Panc1 (cell line): Measurements from ENCODE around the gene BCL10. TPM values are rescaled to one million over a fixed set of nuclear protein-coding genes. Genes with fewer than 3 reads are reported as not detected.

Experiments
- ATAC-seq: fragments of 200-7000 bp; cut with Tn5 transposase; 2 replicates; pipeline ENCODE4 v1.9.1; 2020; ENCODE audit warnings: mild to moderate bottlenecking, moderate library complexity
- BruUV-seq: library from RNA; stranded (reverse); fragments of 400-500 nt; replicated peaks from 2 replicates; lab custom pipeline; 2021; lab: Mats Ljungman, UMichigan
- CTCF ChIA-PET: fragments of 300-600 bp; sonication (Branson Sonifier 250); formaldehyde crosslinking; loops from one replicate; lab custom pipeline; 2022; ENCODE audit warnings: antibody characterized with exemption; lab: Charles Lee
- POLR2A ChIA-PET: fragments of 300-600 bp; sonication (Branson Sonifier 250); formaldehyde crosslinking; loops from one replicate; lab custom pipeline; 2022; ENCODE audit warnings: antibody characterized with exemption; lab: Charles Lee
- DNase-seq: peaks from one replicate; pipeline ENCODE4 v3.0.0-alpha.2; 2010; ENCODE audit warnings: low read depth, low spot score
- H3K27ac ChIP-seq: 2 replicates; pipeline ENCODE4 v1.5.1; 2011; ENCODE audit warnings: mild to moderate bottlenecking, low read length, inconsistent platforms
- H3K27me3 ChIP-seq: fragments of 200-500 bp; sonication (Bioruptor generic); 2 replicates; pipeline ENCODE4 v1.6.0; 2014; ENCODE audit warnings: low read length, inconsistent platforms; ENCODE audit not compliant: control insufficient read depth, insufficient read depth
- H3K36me3 ChIP-seq: fragments of 200-500 bp; sonication (Bioruptor generic); 2 replicates; pipeline ENCODE4 v1.5.1; 2014; ENCODE audit warnings: inconsistent platforms, mild to moderate bottlenecking, low read length, moderate library complexity; ENCODE audit not compliant: control insufficient read depth, insufficient read depth
- H3K4me1 ChIP-seq: 2 replicates; pipeline ENCODE4 v1.5.1; 2011; ENCODE audit warnings: inconsistent platforms, mild to moderate bottlenecking, low read length, moderate library complexity; ENCODE audit not compliant: control insufficient read depth, insufficient read depth
- H3K4me3 ChIP-seq, 2 experiments: 2 replicates each; pipeline ENCODE4 v1.5.1; 2011 to 2012; ENCODE audit warnings: low read depth in 2 of 2, low read length in 2 of 2, mild to moderate bottlenecking in 2 of 2, inconsistent platforms in 1 of 2, moderate library complexity in 1 of 2
- H3K9me3 ChIP-seq: fragments of 200-500 bp; sonication (Bioruptor generic); 2 replicates; pipeline ENCODE4 v1.5.1; 2014; ENCODE audit warnings: low read depth, mild to moderate bottlenecking, inconsistent platforms, low read length, moderate library complexity; ENCODE audit not compliant: control insufficient read depth, insufficient read depth
- POLR2AphosphoS5 ChIP-seq: IDR thresholded peaks from 2 replicates; pipeline ENCODE4 v1.6.1; 2012; ENCODE audit warnings: mild to moderate bottlenecking, low read depth, low read length, moderate library complexity
- SIN3A ChIP-seq: IDR thresholded peaks from 2 replicates; pipeline ENCODE4 v1.6.1; 2012; ENCODE audit warnings: low read depth, mild to moderate bottlenecking, low read length, moderate library complexity, borderline replicate concordance; ENCODE audit not compliant: insufficient read depth
- TCF7L2 ChIP-seq: IDR thresholded peaks from 2 replicates; pipeline ENCODE4 v1.6.1; 2011; ENCODE audit warnings: mild to moderate bottlenecking, low read depth, low read length, inconsistent platforms
- in situ Hi-C: cut with HindIII; loops from 2 replicates; pipeline ENCODE4 v1.10.0; 2016; ENCODE audit warnings: low sequenced_read_pairs, low pct_unique_long_range_greater_than_20kb
- intact Hi-C: fragments of 100-400 bp; cut with micrococcal nuclease; formaldehyde crosslinking; loops from one replicate; pipeline ENCODE4 v1.10.0; 2022; ENCODE audit not compliant: unreplicated experiment
- total RNA-seq: library from RNA; stranded (reverse); gene quantifications from one replicate; pipeline ENCODE4 v1.2.1, GENCODE V29; 2021; ENCODE audit not compliant: unreplicated experiment
- TF ChIP-seq, protein P1 (sequence below), 2 experiments: IDR thresholded peaks; 2 replicates each; pipeline ENCODE4 v1.6.1; 2011 to 2012; ENCODE audit warnings: low read depth in 2 of 2, control low read depth in 1 of 2, low read length in 1 of 2, mild to moderate bottlenecking in 1 of 2, moderate library complexity in 1 of 2; ENCODE audit not compliant: insufficient read depth in 1 of 2
- TF ChIP-seq, protein P2 (sequence below): fragments of 450-650 bp; IDR thresholded peaks from 2 replicates; pipeline ENCODE4 v1.5.1; 2017; ENCODE audit warnings: mild to moderate bottlenecking

The BCL10 gene
- total RNA-seq, 1 experiment from 2014 or later, result 69.9 TPM

DNA sequence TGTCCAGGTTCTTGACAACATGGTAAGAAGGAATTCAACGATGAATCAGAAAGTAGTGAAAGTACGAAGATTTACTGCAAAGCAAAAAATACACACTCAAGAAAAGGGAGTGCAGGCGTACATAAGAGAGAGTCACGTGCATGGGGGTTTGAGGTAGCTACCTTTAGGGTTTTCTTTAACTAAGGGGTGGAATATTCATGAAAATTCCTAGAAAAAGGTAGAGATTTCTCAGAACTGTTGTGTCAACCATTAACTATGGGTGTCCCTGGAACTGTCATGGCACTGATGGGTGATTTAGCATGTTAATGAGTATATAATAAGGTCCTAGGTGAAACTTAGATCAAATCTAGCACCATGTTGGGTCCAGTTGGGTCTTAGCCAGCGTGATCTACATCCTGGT lies 53.1 kb downstream of the BCL10 start:
- no peaks in the 10 kb centered on the region for H3K27me3 ChIP-seq
- in situ Hi-C loops, result no loop called here
- CTCF ChIA-PET, result no interaction called here
- no peaks in the 10 kb centered on the region for H3K36me3 ChIP-seq
- POLR2A ChIA-PET, result no interaction called here
- intact Hi-C loops, result no loop called here
- no peaks in the 10 kb centered on the region for H3K9me3 ChIP-seq
- no peak overlapping the region for H3K27ac ChIP-seq
- TF ChIP-seq SIN3A (no peak), TCF7L2 (no peak), POLR2AphosphoS5 (no peak)
- TF ChIP-seq, protein P1, sequence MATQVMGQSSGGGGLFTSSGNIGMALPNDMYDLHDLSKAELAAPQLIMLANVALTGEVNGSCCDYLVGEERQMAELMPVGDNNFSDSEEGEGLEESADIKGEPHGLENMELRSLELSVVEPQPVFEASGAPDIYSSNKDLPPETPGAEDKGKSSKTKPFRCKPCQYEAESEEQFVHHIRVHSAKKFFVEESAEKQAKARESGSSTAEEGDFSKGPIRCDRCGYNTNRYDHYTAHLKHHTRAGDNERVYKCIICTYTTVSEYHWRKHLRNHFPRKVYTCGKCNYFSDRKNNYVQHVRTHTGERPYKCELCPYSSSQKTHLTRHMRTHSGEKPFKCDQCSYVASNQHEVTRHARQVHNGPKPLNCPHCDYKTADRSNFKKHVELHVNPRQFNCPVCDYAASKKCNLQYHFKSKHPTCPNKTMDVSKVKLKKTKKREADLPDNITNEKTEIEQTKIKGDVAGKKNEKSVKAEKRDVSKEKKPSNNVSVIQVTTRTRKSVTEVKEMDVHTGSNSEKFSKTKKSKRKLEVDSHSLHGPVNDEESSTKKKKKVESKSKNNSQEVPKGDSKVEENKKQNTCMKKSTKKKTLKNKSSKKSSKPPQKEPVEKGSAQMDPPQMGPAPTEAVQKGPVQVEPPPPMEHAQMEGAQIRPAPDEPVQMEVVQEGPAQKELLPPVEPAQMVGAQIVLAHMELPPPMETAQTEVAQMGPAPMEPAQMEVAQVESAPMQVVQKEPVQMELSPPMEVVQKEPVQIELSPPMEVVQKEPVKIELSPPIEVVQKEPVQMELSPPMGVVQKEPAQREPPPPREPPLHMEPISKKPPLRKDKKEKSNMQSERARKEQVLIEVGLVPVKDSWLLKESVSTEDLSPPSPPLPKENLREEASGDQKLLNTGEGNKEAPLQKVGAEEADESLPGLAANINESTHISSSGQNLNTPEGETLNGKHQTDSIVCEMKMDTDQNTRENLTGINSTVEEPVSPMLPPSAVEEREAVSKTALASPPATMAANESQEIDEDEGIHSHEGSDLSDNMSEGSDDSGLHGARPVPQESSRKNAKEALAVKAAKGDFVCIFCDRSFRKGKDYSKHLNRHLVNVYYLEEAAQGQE (IDR thresholded peaks at IDR 0.05; ENCODE audit: insufficient read depth in 1 of 2, low read depth in 2 of 2, low read length in 1 of 2), result no peak
- TF ChIP-seq, protein P2, sequence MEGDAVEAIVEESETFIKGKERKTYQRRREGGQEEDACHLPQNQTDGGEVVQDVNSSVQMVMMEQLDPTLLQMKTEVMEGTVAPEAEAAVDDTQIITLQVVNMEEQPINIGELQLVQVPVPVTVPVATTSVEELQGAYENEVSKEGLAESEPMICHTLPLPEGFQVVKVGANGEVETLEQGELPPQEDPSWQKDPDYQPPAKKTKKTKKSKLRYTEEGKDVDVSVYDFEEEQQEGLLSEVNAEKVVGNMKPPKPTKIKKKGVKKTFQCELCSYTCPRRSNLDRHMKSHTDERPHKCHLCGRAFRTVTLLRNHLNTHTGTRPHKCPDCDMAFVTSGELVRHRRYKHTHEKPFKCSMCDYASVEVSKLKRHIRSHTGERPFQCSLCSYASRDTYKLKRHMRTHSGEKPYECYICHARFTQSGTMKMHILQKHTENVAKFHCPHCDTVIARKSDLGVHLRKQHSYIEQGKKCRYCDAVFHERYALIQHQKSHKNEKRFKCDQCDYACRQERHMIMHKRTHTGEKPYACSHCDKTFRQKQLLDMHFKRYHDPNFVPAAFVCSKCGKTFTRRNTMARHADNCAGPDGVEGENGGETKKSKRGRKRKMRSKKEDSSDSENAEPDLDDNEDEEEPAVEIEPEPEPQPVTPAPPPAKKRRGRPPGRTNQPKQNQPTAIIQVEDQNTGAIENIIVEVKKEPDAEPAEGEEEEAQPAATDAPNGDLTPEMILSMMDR, result no peak
- H3K4me1 ChIP-seq, result peaks cover 5% of the 10 kb centered on the region; the same call in 1 of the 2 replicates
- H3K4me3 ChIP-seq, result no peak overlapping the region
- DNase-seq, result no peak
- ATAC-seq, result no peak
- BruUV-seq, result no TSS peak

DNA sequence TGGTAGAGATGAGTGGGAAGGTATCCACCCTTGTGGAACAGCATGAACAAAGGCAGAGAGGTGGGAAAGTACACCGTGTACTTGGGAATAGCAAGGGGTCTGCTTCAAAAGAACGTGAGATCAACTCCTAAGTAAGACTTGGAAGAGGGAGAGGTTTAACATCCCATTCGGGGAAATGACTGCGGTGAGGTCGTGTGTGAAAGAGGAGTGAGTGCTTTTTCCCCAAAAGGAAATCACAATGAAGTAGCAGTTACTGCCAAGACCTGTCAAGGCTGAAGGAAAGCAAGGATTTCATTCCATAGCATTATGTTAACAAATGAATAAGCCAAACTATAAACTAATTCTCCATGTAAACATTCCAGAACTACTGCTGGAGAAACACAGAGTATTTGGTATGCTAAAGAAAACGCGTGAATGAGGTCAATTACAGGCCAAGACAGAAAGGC lies 55.7 kb downstream of the BCL10 start:
- in situ Hi-C loops, result no loop called here
- Histone ChIP-seq H3K27me3 (no peaks in the 10 kb centered on the region), H3K4me3 (no peak overlapping the region), H3K27ac (no peak overlapping the region; the same call in 1 of the 2 replicates), H3K9me3 (no peaks in the 10 kb centered on the region), H3K4me1 (peaks cover 5% of the 10 kb centered on the region; the same call in 1 of the 2 replicates), H3K36me3 (no peaks in the 10 kb centered on the region)
- ATAC-seq (no peak), DNase-seq (no peak)
- TF ChIP-seq, protein P2, result no peak
- TF ChIP-seq SIN3A (no peak), POLR2AphosphoS5 (no peak), TCF7L2 (no peak)
- TF ChIP-seq, protein P1 (IDR thresholded peaks at IDR 0.05; ENCODE audit: insufficient read depth in 1 of 2, low read depth in 2 of 2, low read length in 1 of 2), result no peak
- POLR2A ChIA-PET, result no interaction called here
- CTCF ChIA-PET, result interaction anchor here (0.7 to 1.2 kb wide), 2 partner anchors 14 to 39 kb away, joined by 3 to 4 read pairs; partner anchors contain the start of gene C1orf52
- BruUV-seq, result no TSS peak
- intact Hi-C loops, result no loop called here
